RPMI8226 (cell line): ENCODE measurements around the gene CTLA4.

Experiments
- DNase-seq: peaks from one replicate; pipeline ENCODE4 v3.0.0-alpha.2; 2015

The CTLA4 gene

DNA sequence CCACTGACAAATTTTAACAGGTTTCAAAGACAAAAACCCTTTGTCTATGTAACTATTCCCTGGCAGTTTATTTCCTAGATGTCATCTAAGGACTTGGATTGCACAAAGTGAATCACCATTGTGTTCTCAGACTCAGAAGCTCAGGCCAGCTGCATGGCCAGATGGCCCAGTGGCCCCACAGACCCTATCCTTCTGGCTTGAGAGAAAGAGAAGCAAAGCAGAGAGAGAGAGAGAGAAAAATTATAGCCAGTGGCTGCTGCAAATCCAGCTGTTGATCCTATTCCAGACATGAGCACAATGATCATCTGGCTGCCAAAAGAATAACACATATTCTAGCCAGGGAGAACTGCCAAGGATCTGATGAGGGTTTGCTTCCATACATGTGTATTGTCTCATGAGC, 25.8 kb downstream of the CTLA4 start:
- DNase-seq = no peak

DNA sequence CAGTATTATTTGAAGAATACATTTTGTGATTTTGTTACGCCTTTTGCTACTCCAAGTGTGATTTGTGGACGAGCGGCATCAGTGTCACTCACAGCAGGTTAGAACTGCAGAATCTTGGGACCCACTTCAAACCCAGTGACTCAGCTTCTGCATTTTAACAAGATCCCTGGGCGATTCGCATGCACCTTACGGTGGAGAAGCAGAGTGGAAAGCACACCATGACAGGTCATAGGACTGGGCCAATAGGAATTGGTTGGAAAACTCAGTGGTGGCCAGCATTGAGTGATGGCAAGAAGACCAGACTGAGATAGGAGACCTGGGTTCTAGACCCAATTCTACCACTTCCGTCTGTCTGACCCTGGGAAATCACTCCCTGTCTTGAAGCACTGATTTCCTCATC, 26.3 kb downstream of the CTLA4 start:
- no peak for DNase-seq

DNA sequence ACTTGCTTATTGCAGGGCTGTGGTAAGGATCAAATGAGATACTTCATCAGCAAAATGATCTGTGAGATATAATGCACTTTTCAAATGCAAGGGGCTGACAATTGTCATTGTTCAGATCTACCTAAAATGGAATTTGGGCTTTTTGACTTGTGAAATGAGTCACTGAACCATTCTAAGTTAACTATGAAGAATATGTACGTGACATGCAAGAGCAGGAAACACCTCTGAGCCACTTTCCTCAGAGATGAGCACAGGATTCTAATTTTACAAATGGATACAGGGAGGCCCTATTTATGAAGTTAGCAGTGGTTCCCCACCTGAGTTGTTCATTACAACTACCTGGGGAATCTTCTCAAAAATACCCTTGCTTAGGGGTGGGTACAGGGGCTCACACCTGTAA, 26.7 kb downstream of the CTLA4 start:
- no peak for DNase-seq

- peak; percentile 23 for DNase-seq
Observed at GRCh38 chr2:203897544-203897943, 30.0 kb downstream of the CTLA4 start.

DNA sequence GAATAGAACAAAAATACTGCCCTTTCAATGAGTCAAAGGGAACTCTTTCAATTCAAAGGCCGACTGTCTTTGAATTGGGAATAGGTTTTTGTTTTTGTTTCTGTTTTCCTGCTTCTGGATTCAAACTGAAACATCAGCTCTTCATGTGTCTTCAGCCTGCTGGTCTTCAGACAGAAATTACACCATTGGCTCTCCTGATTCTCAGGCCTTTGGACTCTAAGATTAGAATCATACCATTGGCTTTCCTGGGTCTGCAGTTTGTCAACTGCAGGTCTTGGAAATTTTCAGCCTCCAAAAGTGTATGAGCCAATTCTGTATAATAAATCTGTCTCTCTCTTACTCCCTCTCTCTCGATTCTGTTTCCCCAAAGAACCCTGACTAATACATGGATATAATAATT, 31.1 kb downstream of the CTLA4 start:
- no peak for DNase-seq

DNA sequence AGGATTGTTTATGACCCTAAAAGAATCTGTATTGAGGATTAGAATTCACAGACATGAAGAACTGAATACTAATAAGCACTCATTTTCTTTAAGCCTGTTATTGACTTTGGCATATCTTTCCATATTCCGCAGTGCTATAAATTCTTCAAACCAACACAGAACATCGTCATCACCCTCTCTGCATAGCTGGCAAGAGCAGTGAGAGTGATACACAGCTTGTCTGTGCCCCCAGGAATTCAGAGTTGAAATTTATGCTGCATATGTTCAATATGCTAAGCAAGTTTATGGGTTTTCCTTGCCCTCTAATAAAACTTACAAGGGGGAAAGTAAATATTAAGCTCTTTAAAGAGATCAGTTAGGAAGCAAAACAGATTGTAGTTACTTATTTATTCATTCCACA, 32.7 kb downstream of the CTLA4 start:
- no peak for DNase-seq

DNA sequence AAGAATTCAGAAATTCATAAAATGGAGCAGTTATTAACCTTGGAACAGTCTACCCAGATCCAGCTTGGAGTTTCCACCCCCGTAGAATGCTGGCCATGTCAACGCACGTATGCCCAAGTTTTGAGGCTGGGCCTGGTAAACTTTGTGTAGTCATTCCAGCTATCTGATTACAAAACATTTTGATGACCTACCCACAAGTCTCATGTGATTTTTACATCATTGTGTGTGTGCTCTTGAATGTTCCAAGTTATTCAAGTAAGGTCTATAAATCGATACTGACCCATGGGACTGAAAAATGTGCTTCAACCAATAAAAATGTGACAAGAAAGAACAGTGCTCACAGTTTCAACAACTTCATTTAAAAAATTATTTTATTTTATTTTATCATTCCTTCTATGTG, 36.5 kb downstream of the CTLA4 start:
- no peak for DNase-seq

DNA sequence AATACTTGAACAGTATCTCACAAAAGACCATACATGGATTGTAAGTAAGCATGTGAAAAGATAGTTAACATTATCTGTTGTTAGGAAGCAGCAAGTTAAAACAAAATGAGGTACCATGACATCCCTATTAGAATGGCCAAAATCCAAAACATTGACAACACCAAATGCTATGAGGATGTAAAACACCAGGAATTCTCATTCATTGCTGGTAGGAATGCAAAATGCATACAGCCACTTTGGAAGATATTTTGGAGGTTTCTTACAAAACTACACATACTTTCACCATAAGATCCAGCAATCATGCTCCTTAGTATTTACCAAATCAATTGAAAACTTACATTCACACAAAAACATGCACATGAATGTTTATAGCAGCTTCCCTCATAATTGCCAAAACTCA, 38.1 kb downstream of the CTLA4 start:
- no peak for DNase-seq

DNA sequence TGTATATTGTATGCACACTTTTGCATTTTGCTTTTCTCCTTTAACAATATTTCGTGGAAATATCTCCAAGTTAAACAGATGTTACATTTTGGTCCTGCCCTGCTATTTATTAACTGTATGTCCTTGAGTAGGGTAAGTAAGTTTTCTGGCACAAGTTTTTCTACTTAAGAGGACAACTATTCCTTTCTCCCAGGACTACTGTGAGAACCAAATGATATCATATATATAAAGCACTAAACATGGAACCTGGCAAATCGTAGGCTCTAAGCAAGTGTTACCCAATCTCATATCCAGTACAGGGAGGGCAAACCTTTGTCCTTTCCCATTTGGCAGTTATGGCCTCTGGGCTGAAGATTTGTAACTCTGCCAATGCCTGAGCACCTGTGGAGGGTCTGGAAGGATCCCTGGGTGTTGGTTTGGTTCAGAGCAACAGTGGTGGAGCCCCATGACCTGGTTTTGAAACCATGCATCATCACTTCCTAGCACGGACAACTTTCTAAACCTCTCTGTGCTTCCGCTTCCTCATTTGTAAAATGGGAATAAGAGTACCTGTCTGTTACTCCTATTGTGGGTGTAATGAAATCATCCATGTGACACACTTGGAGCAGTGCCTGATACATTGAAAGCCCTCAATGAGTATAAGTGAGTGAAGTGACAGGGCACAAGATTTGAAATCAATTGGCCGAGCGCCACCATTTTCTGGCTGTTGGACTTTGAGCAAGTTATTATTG, 40.7 kb downstream of the CTLA4 start:
- peak; percentile 55 for DNase-seq

DNA sequence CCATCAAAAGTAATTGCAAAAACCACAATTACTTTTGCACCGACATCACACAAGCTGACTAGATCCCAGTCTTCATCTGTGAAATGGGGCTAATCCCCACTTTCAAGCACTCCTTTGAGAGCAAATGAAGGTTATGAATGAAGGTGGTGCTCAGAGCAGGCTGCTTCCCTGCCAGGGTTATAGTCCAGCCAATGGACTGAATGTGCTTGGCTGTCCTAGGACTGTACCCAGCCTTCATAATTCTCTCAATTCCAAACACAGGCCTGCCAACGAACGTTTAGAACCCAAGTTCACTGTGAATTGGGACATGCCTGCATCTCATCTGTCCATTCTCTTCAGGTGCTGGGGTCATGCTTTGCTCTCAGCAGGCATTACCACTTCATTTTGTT, 41.2 kb downstream of the CTLA4 start:
- no peak for DNase-seq

DNA sequence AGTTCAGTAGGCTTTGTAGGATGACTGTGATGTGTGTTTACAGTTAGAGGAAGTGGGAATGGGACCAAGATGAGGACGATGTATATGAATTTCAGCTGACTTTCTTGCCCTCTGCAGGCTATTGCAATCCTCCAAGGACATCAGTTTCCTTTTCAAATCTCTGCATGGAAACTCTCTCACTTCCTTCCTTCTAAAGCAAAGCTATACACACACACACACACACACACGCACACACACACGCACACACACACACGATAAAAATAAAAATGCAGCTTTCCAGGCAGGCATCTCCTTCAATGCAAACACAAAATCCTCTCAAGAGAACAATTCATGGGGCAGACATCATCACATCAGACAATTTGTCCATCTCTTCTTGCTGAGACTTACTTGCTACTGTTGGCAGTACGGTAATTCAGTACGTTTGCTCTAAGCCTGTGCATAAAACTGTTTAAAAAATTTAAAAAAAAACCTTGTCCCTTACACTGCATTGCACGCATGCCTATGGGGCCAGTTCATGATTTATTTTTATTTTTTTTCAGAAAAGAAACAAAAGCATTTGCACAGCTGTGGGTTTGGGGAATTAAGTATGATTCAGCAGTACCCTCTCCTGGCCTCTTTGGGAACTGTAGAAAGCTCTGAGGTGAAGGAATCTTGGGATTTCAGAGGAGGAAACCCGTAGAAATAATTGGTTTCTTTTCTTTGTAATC, 41.8 kb downstream of the CTLA4 start:
- peak; percentile 46 for DNase-seq

GRCh38 chr2:203909974-203910373, 42.4 kb downstream of the CTLA4 start:
- no peak for DNase-seq

GRCh38 chr2:203913947-203914346, 46.4 kb downstream of the CTLA4 start:
- no peak for DNase-seq

DNA sequence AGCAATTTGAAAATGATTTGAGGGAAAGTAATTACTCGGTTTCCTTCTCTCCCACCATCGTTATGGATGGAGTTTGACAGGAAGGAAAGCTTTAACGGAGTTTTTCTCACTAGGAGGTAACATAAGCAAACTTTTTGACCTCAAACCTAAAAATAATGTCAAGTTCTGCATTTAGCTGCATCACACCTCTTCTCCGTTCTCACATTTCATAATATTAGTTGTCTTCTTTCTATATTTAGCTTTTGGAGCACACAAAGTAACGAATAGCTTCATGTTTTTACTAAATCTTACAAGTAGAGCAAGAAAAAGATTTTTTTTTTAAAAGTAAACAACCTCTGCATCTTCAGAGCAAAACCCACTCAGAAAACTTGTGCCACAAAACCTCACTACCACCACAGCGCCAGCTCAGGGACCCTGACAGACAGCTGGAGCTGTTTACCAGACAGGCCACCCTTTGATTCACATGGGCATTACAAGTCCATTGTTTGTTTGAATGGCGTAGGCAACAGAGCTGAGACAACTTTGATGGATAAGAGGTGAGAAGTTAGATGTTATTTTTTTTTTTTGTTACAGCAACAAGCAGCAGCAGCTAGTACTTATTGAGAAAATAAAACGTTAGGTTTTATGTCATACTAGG, 47.1 kb downstream of the CTLA4 start:
- DNase-seq = no peak

GRCh38 chr2:203915256-203915655, 47.7 kb downstream of the CTLA4 start:
- no peak for DNase-seq

- no peak for DNase-seq
Observed at GRCh38 chr2:203916756-203917155, 49.2 kb downstream of the CTLA4 start.

- DNase-seq = no peak
Observed at GRCh38 chr2:203918264-203918663, 50.7 kb downstream of the CTLA4 start.

- DNase-seq = no peak
Observed at GRCh38 chr2:203918839-203919238, 51.3 kb downstream of the CTLA4 start.
